Right lobe of liver (tissue), 4 donors: ENCODE results near the gene HSD17B3.

Experiments
- POLR2A ChIP-seq: fragments of 450-650 bp; IDR thresholded peaks from one replicate; pipeline ENCODE4 v1.6.1; 2017; ENCODE audit warnings: antibody characterized with exemption, mild to moderate bottlenecking
- TF ChIP-seq, protein P1 (sequence below), 4 donors: fragments of 200-600 bp in 3 of 4; fragments of 450-650 bp in 1 of 4; IDR thresholded peaks; one replicate each; pipeline versions ENCODE4 v1.5.1 to v1.8.0; 2016 to 2022; ENCODE audit warnings: antibody characterized with exemption in 4 of 4, mild to moderate bottlenecking in 2 of 4
- donor health status: DM: no; HTN: no; CAD: no.
- donor health status: DM: no; HTN: no; CAD: no.
- donor health status: DM: no; HTN: yes; CAD: no.

DNA sequence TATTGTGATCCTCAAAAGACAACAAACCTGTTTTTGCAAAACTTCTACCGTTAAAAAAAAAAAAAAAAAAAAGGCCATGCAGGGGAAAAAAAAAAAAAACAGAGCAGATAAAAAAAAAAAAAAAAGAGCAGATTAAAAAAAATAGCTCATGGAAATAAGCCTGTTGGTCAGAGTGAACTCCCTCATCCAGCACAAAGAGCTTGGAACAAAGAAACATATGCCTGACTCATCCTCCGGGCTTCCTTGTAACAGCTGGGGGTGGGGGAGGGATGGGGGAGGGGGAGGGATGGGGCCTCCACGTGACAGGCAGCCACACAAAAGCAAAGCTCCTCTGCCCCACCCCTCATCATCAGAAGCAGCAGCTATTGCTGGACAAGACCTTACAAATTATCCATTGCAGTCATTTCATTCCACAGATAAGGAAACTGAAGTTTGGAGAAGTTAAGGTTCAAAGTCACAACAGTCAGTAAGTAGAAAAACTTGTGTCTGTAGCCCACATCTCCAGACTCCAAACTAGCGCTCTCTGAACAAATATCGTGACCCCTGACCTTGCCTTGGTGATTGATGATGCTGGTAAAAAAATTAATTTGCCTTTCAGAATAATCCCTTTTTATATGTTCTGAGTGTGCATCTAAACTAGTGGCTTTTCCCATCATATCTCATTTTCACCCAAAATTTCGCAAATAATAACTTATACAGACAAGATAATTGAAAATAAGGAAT lies 42.6 kb upstream of the HSD17B3 start:
- TF ChIP-seq, protein P1, sequence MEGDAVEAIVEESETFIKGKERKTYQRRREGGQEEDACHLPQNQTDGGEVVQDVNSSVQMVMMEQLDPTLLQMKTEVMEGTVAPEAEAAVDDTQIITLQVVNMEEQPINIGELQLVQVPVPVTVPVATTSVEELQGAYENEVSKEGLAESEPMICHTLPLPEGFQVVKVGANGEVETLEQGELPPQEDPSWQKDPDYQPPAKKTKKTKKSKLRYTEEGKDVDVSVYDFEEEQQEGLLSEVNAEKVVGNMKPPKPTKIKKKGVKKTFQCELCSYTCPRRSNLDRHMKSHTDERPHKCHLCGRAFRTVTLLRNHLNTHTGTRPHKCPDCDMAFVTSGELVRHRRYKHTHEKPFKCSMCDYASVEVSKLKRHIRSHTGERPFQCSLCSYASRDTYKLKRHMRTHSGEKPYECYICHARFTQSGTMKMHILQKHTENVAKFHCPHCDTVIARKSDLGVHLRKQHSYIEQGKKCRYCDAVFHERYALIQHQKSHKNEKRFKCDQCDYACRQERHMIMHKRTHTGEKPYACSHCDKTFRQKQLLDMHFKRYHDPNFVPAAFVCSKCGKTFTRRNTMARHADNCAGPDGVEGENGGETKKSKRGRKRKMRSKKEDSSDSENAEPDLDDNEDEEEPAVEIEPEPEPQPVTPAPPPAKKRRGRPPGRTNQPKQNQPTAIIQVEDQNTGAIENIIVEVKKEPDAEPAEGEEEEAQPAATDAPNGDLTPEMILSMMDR (IDR thresholded peaks at IDR 0.05), result no peak
- TF ChIP-seq POLR2A, result no peak
